H1 (cell line): ENCODE measurements around the gene ADAMTS3. TPM values are rescaled to one million over a fixed set of nuclear protein-coding genes. Genes with fewer than 3 reads are reported as not detected.

Experiments used
- ASH2L ChIP-seq: fragments of 200-600, 300-600 bp; sonication (generic); IDR thresholded peaks from one replicate; pipeline ENCODE4 v1.7.1; 2017; ENCODE audit warnings: low read length
- SAP30 ChIP-seq: fragments of 300-600 bp; sonication (generic); IDR thresholded peaks from 2 replicates; pipeline ENCODE4 v1.7.1; 2012; ENCODE audit warnings: low read length, moderate library complexity, mild to moderate bottlenecking, inconsistent platforms; ENCODE audit not compliant: insufficient read depth, insufficient replicate concordance
- polyA plus RNA-seq, 7 experiments: library from polyadenylated mRNA; depleted of rRNA in 3 of 7; stranded (reverse) in 5 of 7; unstranded in 2 of 7; fragments of >200 nt in 5 of 7; fragments of 200-250 nt in 2 of 7; gene quantifications; 1 replicate in 5 of 7; 2 replicates in 1 of 7; 4 replicates in 1 of 7; pipeline versions ENCODE4 v1.2.1 to v1.2.3, GENCODE V29; 2011 to 2013; ENCODE audit warnings: missing spikeins in 2 of 7, mixed read lengths in 2 of 7
- total RNA-seq: library from RNA; stranded (reverse); fragmentation: NEBNext Ultra II Directional; extraction: Animal tissue kit (Norgen Biotek cat#: 25700); gene quantifications from 2 replicates; pipeline ENCODE4 v1.2.1, GENCODE V29; 2021

ADAMTS3 gene
- total and polyA plus RNA-seq, 2 of the 8 experiments (the other 6 are each of a cell fraction or from before 2014, with no cell fraction given): 1.3 to 3.4 TPM

DNA sequence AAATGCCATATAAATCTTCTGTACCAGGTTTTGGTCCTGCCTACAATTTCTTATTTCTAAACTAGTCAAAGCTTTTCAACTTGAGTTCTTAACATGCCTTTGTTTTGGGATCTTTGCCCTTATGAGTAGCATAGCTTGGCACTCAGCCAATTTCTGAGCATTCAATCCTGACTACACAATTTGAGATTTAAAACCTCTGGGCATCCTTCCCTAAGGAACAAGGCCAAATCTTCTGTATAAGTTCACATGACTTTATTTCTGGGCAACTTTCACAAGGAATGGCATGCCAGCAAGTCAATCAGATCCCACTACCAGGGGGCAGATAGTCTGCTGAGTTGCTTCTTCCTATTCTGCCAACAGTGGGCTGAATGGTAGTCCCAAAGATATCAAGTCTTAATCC, 254.2 kb downstream of the ADAMTS3 start (continued):
- TF ChIP-seq ASH2L (no peak), SAP30 (no peak)
- TF ChIP-seq, all 59 proteins: peak for 0
